ENCODE measurements around the gene GNAO1. TPM values are rescaled to one million over a fixed set of nuclear protein-coding genes. Genes with fewer than 3 reads are reported as not detected.

GNAO1 gene
- polyA plus RNA-seq, 1 of the 3 experiments (the other 2 are of a cell fraction) = 0.30 TPM

DNA sequence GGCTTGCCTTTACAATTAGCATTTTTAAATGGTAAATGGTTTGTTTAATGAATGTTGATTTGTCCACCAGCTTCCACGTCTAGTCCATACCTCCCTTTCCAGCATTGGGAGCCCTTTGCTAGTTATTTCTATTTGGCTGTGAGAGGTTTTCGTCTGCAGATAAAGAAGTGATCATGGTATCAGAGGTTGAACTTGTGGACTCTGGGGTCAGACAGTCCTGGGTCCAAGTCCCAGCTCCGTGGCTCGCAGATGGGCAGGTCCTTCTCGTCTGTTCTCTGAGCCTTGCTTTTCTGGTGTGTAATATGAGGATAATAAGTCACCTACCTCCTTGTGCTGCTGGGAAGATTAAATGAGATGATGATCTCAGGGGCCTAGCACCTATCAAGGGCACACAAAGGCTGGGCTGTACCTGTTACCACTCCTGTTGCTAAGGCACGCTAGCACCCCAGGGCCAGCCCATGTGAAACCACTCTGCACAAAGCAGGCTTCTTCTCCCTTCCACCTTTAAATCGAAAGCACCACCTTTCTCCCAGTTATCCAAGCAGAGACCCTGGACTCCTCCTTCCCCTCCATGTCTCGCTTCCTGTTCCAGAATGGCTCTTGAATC lies 103.9 kb downstream of the GNAO1 start:
- Histone ChIP-seq H3K9me2 (no peaks in the 10 kb centered on the region), H3K27ac (ENCODE audit: low read depth in 2 of 2, low read length in 1 of 2) (peak overlapping the region in 1 of 2 experiments; percentile 68; a peak in 1 of 4 replicates), H2AFZ (ENCODE audit: low read depth) (no peak overlapping the region), H3F3A (replicated peaks; ENCODE audit: insufficient read depth) (no peaks in the 10 kb centered on the region), H4K20me1 (ENCODE audit: insufficient read depth) (no peaks in the 10 kb centered on the region), H3K4me2 (no peak overlapping the region), H3K9me3 (no peaks in the 10 kb centered on the region), H3K79me2 (ENCODE audit: insufficient read depth) (no peaks in the 10 kb centered on the region), H3K4me3 (ENCODE audit: low read depth in 2 of 2, low read length in 1 of 2) (no peak overlapping the region), H3K4me1 (ENCODE audit: control insufficient read depth in 1 of 2, insufficient read depth in 2 of 2, low read depth in 1 of 2, low read length in 1 of 2) (peaks cover 0 to 43% of the 10 kb centered on the region in 2 experiments; a peak in 2 of 4 replicates), H3K27me3 (ENCODE audit: insufficient read depth) (no peaks in the 10 kb centered on the region; the same call in 1 of the 2 replicates), H3K36me3 (replicated peaks in 1 of 2; ENCODE audit: control insufficient read depth in 1 of 2, insufficient read depth in 2 of 2, low read length in 1 of 2) (no peaks in the 10 kb centered on the region), H3K9ac (no peak overlapping the region)
- WGBS (ENCODE audit: low lambda C conversion rate) = 63% methylated on average over 8 of the region's 8 CpGs
- TF ChIP-seq GABPA (IDR thresholded peaks at IDR 0.05; ENCODE audit: low read depth) (no peak), GATA2 (CRISPR knock-in tag; IDR thresholded peaks at IDR 0.05) (no peak), SIN3A (IDR thresholded peaks at IDR 0.05; ENCODE audit: borderline replicate concordance, low read depth, low read length) (no peak), NRF1 (IDR thresholded peaks at IDR 0.05; ENCODE audit: low read depth, low read length) (no peak), FOXM1 (IDR thresholded peaks at IDR 0.05; ENCODE audit: low read depth) (no peak), POLR2AphosphoS5 (IDR thresholded peaks at IDR 0.05; ENCODE audit: low read depth, low read length) (no peak), ELF1 (IDR thresholded peaks at IDR 0.05) (no peak), TAF1 (IDR thresholded peaks at IDR 0.05; ENCODE audit: borderline replicate concordance, low read depth, low read length) (no peak), JUND (IDR thresholded peaks at IDR 0.05) (no peak), ZBTB33 (IDR thresholded peaks at IDR 0.05; ENCODE audit: borderline replicate concordance, low read depth) (no peak), RCOR1 (IDR thresholded peaks at IDR 0.05; ENCODE audit: low read length) (no peak), RXRA (IDR thresholded peaks at IDR 0.05; ENCODE audit: borderline replicate concordance, low read depth) (no peak), USF2 (IDR thresholded peaks at IDR 0.05; ENCODE audit: borderline replicate concordance, low read depth, low read length) (no peak)
- TF ChIP-seq, protein P1, sequence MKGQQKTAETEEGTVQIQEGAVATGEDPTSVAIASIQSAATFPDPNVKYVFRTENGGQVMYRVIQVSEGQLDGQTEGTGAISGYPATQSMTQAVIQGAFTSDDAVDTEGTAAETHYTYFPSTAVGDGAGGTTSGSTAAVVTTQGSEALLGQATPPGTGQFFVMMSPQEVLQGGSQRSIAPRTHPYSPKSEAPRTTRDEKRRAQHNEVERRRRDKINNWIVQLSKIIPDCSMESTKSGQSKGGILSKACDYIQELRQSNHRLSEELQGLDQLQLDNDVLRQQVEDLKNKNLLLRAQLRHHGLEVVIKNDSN (IDR thresholded peaks at IDR 0.05; ENCODE audit: borderline replicate concordance, low read depth) = no peak
- TF ChIP-seq, protein P2, sequence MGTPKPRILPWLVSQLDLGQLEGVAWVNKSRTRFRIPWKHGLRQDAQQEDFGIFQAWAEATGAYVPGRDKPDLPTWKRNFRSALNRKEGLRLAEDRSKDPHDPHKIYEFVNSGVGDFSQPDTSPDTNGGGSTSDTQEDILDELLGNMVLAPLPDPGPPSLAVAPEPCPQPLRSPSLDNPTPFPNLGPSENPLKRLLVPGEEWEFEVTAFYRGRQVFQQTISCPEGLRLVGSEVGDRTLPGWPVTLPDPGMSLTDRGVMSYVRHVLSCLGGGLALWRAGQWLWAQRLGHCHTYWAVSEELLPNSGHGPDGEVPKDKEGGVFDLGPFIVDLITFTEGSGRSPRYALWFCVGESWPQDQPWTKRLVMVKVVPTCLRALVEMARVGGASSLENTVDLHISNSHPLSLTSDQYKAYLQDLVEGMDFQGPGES (IDR thresholded peaks at IDR 0.05; ENCODE audit: low read depth, low read length) = no peak
- TF ChIP-seq, protein P3, sequence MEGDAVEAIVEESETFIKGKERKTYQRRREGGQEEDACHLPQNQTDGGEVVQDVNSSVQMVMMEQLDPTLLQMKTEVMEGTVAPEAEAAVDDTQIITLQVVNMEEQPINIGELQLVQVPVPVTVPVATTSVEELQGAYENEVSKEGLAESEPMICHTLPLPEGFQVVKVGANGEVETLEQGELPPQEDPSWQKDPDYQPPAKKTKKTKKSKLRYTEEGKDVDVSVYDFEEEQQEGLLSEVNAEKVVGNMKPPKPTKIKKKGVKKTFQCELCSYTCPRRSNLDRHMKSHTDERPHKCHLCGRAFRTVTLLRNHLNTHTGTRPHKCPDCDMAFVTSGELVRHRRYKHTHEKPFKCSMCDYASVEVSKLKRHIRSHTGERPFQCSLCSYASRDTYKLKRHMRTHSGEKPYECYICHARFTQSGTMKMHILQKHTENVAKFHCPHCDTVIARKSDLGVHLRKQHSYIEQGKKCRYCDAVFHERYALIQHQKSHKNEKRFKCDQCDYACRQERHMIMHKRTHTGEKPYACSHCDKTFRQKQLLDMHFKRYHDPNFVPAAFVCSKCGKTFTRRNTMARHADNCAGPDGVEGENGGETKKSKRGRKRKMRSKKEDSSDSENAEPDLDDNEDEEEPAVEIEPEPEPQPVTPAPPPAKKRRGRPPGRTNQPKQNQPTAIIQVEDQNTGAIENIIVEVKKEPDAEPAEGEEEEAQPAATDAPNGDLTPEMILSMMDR (IDR thresholded peaks at IDR 0.05) = no peak
- TF ChIP-seq, protein P4, sequence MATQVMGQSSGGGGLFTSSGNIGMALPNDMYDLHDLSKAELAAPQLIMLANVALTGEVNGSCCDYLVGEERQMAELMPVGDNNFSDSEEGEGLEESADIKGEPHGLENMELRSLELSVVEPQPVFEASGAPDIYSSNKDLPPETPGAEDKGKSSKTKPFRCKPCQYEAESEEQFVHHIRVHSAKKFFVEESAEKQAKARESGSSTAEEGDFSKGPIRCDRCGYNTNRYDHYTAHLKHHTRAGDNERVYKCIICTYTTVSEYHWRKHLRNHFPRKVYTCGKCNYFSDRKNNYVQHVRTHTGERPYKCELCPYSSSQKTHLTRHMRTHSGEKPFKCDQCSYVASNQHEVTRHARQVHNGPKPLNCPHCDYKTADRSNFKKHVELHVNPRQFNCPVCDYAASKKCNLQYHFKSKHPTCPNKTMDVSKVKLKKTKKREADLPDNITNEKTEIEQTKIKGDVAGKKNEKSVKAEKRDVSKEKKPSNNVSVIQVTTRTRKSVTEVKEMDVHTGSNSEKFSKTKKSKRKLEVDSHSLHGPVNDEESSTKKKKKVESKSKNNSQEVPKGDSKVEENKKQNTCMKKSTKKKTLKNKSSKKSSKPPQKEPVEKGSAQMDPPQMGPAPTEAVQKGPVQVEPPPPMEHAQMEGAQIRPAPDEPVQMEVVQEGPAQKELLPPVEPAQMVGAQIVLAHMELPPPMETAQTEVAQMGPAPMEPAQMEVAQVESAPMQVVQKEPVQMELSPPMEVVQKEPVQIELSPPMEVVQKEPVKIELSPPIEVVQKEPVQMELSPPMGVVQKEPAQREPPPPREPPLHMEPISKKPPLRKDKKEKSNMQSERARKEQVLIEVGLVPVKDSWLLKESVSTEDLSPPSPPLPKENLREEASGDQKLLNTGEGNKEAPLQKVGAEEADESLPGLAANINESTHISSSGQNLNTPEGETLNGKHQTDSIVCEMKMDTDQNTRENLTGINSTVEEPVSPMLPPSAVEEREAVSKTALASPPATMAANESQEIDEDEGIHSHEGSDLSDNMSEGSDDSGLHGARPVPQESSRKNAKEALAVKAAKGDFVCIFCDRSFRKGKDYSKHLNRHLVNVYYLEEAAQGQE (IDR thresholded peaks at IDR 0.05; ENCODE audit: low read depth, low read length) = no peak
- no peak for DNase-seq
- ChIA-PET CTCF (interaction anchor here (0.8 to 2.6 kb wide), 3 partner anchors 14 to 254 kb away, joined by 4 to 17 read pairs (median 5); no protein-coding TSS in a partner anchor), POLR2A (no interaction called here)
